Right lobe of liver (tissue), 6 donors: ENCODE results near the gene CHTF8. TPM values are rescaled to one million over a fixed set of nuclear protein-coding genes. Genes with fewer than 3 reads are reported as not detected.

Source experiments
- ATAC-seq, 4 donors: fragments of 200-7000 bp; cut with Tn5 transposase; one replicate each; pipeline ENCODE4 v1.9.1; 2020; ENCODE audit warnings: mild to moderate bottlenecking in 4 of 4, moderate library complexity in 4 of 4
- DNase-seq, 3 donors: peaks; one replicate each; pipeline ENCODE4 v3.0.0-alpha.2; 2020
- H3K27ac ChIP-seq, 3 donors: fragments of 200-600 bp; one replicate each; pipeline ENCODE4 v1.8.0; 2022
- H3K27me3 ChIP-seq, 2 donors: fragments of 200-600 bp; one replicate each; pipeline ENCODE4 v1.8.0; 2022
- H3K36me3 ChIP-seq, 4 donors: fragments of 200-600 bp; sonication (generic) in 1 of 4; one replicate each; pipeline versions ENCODE4 v1.5.1 to v1.8.0; 2017 to 2022; ENCODE audit warnings: control low read depth in 1 of 4
- H3K4me1 ChIP-seq, 4 donors: fragments of 200-600 bp; sonication (generic) in 1 of 4; one replicate each; pipeline versions ENCODE4 v1.5.1 to v1.8.0; 2017 to 2022; ENCODE audit warnings: control low read depth in 1 of 4
- H3K4me3 ChIP-seq, 3 donors: fragments of 200-600 bp; one replicate each; pipeline ENCODE4 v1.8.0; 2022
- H3K9me3 ChIP-seq, 4 donors: fragments of 200-600 bp; sonication (generic) in 1 of 4; one replicate each; pipeline versions ENCODE4 v1.5.1 to v1.8.0; 2017 to 2022; ENCODE audit warnings: control low read depth in 1 of 4
- CTCF ChIP-seq, 4 donors: fragments of 200-600 bp in 3 of 4; fragments of 450-650 bp in 1 of 4; IDR thresholded peaks; one replicate each; pipeline versions ENCODE4 v1.5.1 to v1.8.0; 2016 to 2022; ENCODE audit warnings: antibody characterized with exemption in 4 of 4, mild to moderate bottlenecking in 2 of 4
- POLR2A ChIP-seq: fragments of 450-650 bp; IDR thresholded peaks from one replicate; pipeline ENCODE4 v1.6.1; 2017; ENCODE audit warnings: antibody characterized with exemption, mild to moderate bottlenecking
- WGBS: methylation state at CpG from one replicate; pipeline ENCODE4 v1.1.6; 2018; ENCODE audit warnings: low coverage, low lambda C conversion rate; ENCODE audit not compliant: insufficient coverage; ENCODE audit errors: missing lambda C conversion rate; 5-methylcytosine and 5-hydroxymethylcytosine counted together
- intact Hi-C, 2 donors: fragments of 100-400 bp; cut with DNase I; formaldehyde crosslinking; loops; one replicate each; pipeline versions ENCODE4 v1.11.2 to v1.14.1; 2022
- total RNA-seq, 6 experiments: library from RNA; depleted of rRNA in 2 of 6; stranded (reverse); fragments of >200 nt in 2 of 6; fragmentation: NEBNext Ultra II Directional in 3 of 6; extraction: Animal tissue kit (Norgen Biotek cat#: 25700) in 3 of 6; gene quantifications; one replicate each; pipeline versions ENCODE4 v1.1.0 to v1.2.4, GENCODE V29; 2016 to 2023
- donor health status: DM: no; HTN: yes; CAD: no.
- donor health status: DM: no; HTN: no; CAD: no.
- donor health status: DM: no; HTN: no; CAD: no.
- donor health status: DM: no; HTN: yes; CAD: no.
- donor health status: DM: no; HTN: yes; CAD: no.

Gene CHTF8
- total RNA-seq, 6 experiments from 2014 or later = 56.6 to 78.3 (median 65.4) TPM

DNA sequence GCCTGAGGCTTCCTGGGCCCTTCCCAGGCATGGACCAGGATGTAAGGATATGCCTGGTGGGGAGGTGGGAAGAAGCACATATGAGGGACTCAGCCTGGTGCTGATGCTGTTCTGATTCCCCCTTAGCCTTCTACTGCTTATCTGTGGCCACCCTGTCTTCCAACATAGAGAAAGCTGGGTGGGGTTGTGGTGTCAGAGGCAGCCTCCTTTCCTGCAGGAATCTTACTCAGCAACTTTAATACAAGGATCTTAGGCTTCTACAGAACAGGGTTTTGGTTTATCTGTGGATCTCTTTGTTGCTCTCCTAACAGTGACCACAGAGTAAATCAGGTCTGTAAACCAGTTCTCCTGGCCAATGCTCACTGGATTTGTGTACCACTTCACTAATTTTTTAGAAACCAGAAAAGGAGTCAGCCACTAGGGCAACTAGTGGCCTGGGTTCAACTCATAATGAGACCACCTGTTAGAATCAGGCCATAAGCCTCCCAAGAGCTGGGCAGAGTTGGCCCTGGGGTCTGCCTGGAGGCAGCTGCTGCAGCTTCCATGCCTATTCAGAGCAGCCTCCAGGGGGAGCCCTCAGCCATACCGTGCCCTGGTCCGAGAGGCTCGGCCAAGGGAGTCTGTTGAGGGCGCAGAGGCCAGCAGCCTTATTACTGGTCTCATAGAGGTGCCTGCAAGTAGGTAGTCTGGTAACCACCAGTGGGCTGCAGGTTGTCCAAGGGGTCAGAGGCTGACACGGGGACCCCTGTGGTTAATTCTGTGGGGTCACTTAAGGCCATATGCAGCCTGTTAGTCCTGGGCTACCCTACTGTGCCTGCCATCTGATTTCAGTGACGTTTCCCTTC lies 19.9 kb downstream of the CHTF8 start:
- Histone ChIP-seq H3K4me1 (peaks cover 0 to 5% (median under 1%) of the 10 kb centered on the region in 4 donors), H3K27me3 (no peaks in the 10 kb centered on the region), H3K4me3 (no peak overlapping the region), H3K27ac (no peak overlapping the region), H3K36me3 (peaks cover 0 to 2% (median 0%) of the 10 kb centered on the region in 4 donors), H3K9me3 (no peaks in the 10 kb centered on the region)
- intact Hi-C loops = loop anchor here in 1 of 2 donors (10.0 kb wide), 1 partner anchor 268 kb away; the partner anchor contains the start of gene TANGO6
- TF ChIP-seq POLR2A (no peak), CTCF (IDR thresholded peaks at IDR 0.05) (peak; percentile 59 to 87 (median 84))
- DNase-seq (peak; percentile 74 to 79 (median 75)), ATAC-seq (peak; percentile 85 to 92 (median 88))
- WGBS = 33% methylated on average over 2 of the region's 6 CpGs

GRCh38 chr16:69111876-69112230 lies 20.5 kb downstream of the CHTF8 start:
- Histone ChIP-seq H3K27me3 (no peaks in the 10 kb centered on the region), H3K4me1 (peaks cover 0 to 10% (median 4%) of the 10 kb centered on the region in 4 donors), H3K27ac (no peak overlapping the region), H3K9me3 (no peaks in the 10 kb centered on the region), H3K36me3 (peaks cover 0 to 2% (median 0%) of the 10 kb centered on the region in 4 donors), H3K4me3 (no peak overlapping the region)
- DNase-seq (no peak), ATAC-seq (peak in 2 of 4 donors; percentile 12 to 38)
- intact Hi-C loops = loop anchor here in 1 of 2 donors (10.0 kb wide), 1 partner anchor 267 kb away; the partner anchor contains the start of gene TANGO6
- WGBS = 13% methylated on average over 1 of the region's 5 CpGs
- no peak for TF ChIP-seq CTCF (IDR thresholded peaks at IDR 0.05)
- TF ChIP-seq POLR2A = no peak

DNA sequence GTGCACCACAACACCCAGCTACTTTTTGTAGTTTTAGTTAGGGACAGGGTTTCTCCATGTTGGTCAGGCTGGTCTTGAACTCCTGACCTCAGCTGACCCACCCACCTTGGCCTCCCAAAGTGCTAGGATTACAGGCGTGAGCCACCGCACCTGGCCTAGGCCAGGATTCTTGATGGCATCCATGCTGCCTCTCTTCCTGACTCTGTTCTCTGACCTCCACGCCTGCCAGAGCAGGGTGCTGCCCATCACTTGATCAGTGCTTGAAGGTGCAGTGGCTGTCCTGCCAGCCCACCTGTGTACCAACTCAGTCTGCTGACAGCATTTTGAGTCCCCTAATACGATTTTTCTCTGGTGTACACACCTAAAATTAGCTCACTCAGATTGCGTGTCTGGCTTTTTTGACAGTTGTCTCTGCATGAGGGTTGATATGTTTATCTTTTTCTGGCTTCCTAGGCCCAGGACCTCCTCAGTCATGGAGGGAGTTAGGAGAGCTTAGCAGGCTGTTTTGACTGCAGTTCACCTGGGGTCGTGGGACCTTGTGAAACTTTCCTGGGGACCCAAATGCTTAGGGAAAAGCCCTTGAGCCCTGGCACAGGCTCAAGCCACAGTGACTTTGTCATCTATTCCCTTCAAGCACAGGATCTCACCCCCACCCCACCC lies 21.0 kb downstream of the CHTF8 start:
- WGBS = 59% methylated on average over 3 of the region's 6 CpGs
- no peaks in the 10 kb centered on the region for H3K9me3 ChIP-seq
- ATAC-seq (no peak), DNase-seq (peak in 1 of 3 donors; percentile 40)
- no peak overlapping the region for H3K27ac ChIP-seq
- H3K27me3 ChIP-seq = no peaks in the 10 kb centered on the region
- no peak overlapping the region for H3K4me3 ChIP-seq
- intact Hi-C loops = loop anchor here in 1 of 2 donors (10.0 kb wide), 1 partner anchor 267 kb away; the partner anchor contains the start of gene TANGO6
- peaks cover 0 to 15% (median 6%) of the 10 kb centered on the region in 4 donors for H3K4me1 ChIP-seq
- peaks cover 0 to 2% (median 0%) of the 10 kb centered on the region in 4 donors for H3K36me3 ChIP-seq
- TF ChIP-seq POLR2A = no peak
- no peak for TF ChIP-seq CTCF (IDR thresholded peaks at IDR 0.05)

DNA sequence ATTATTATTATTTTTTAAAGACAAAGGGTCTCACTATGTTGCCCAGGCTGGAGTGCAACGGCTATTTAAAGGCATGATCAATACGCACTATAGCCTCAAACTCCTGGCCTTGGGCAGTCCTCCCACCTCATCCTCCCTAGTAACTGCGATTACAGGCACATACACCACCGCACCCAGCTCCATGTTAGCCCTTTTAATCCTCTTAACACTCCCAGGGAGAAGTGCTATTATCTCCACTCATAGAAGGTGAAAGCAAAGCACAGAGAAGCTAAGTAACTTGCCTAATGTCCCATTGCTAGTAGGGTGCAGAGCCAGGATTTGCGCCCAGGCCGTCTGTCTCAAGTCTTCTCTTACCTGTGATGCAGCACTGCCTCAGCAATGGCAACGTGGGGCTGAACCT lies 22.0 kb downstream of the CHTF8 start:
- DNase-seq (peak in 1 of 3 donors; percentile 15), ATAC-seq (no peak)
- intact Hi-C loops = loop anchor here in 1 of 2 donors (10.0 kb wide), 1 partner anchor 266 kb away; the partner anchor contains the start of gene TANGO6
- Histone ChIP-seq H3K4me1 (peaks cover 0 to 16% (median 6%) of the 10 kb centered on the region in 4 donors), H3K27ac (no peak overlapping the region), H3K4me3 (no peak overlapping the region), H3K27me3 (no peaks in the 10 kb centered on the region), H3K9me3 (no peaks in the 10 kb centered on the region), H3K36me3 (no peaks in the 10 kb centered on the region)
- no peak for TF ChIP-seq POLR2A
- TF ChIP-seq CTCF (IDR thresholded peaks at IDR 0.05) = no peak
- WGBS = 100% methylated on average over 2 of the region's 7 CpGs
